ENCODE measurements around the gene ARHGAP26. TPM values are rescaled to one million over a fixed set of nuclear protein-coding genes. Genes with fewer than 3 reads are reported as not detected.

ARHGAP26 gene
- total RNA-seq, 5 donors from 2014 or later (not counting 1 experiment from before 2014, with no cell fraction given): 22.8 to 49.3 (median 28.3) TPM

DNA sequence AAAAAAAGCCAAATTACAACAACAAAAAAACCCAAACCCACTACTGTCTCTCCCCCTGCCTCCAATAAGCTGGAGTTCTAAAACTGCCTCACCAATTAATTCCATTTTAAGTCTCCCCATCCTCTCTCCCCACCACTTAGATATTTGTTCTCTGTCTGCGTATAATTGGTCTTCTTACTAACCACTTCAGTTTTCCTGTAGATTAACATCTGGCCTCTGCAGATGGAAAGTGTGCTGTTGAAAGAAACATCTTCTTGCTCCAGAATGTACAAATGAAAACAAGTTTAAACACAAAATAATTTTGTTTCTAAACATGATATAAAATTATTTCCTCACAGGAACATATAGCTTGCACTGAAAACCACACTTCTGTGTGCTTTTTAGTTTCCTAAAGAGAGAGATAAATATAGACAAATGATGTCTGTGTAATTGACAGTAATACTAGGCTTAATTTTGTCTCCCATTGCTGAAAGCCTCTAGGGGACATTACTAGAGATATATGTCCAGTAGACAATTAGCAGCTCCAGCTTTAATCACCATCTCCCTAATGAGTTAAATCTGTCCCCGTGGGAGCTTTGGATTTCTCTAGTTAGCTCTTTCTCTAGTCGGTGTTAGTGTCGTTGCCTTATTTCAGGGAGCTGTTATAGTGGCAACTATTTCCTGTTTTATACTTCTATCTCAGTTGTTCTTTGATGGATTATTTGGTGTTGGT lies 164.0 kb downstream of the ARHGAP26 start:
- H3K27ac ChIP-seq (ENCODE audit: low read length): no peak overlapping the region
- H3K9me3 Mint-ChIP-seq: no peaks in the 10 kb centered on the region
- H3K4me3 ChIP-seq (ENCODE audit: control insufficient read depth in 1 of 2, extremely low read depth in 1 of 2, low read length in 1 of 2): no peak overlapping the region
- CTCF ChIA-PET: interaction anchor here in 1 of 2 donors (0.5 to 2.0 kb wide), 2 partner anchors 69 to 171 kb away, joined by 4 to 5 read pairs; no protein-coding TSS in a partner anchor
- H3K4me1 Mint-ChIP-seq: peaks cover 30 to 35% (median 34%) of the 10 kb centered on the region in 3 donors
- ATAC-seq (replicated peaks in 1 of 4) (no peak), DNase-seq (no peak)
- H3K36me3 Mint-ChIP-seq: peaks cover 68% of the 10 kb centered on the region
- H3K27me3 Mint-ChIP-seq: no peaks in the 10 kb centered on the region
- no peak overlapping the region for H3K4me3 Mint-ChIP-seq
- H3K36me3 ChIP-seq (ENCODE audit: control insufficient read depth in 2 of 2, extremely low read depth in 1 of 2, insufficient read depth in 1 of 2, low read length in 1 of 2): peaks cover 0 to 20% of the 10 kb centered on the region in 2 donors
- WGBS (ENCODE audit: insufficient coverage): no CpG with 5 or more reads among the region's 4 CpGs
- no peaks in the 10 kb centered on the region for H3K9me3 ChIP-seq
- no peaks in the 10 kb centered on the region for H3K27me3 ChIP-seq (replicated peaks in 1 of 2; ENCODE audit: control insufficient read depth in 2 of 2, extremely low read depth in 1 of 2, insufficient read depth in 2 of 2, low read length in 1 of 2)
- POLR2A ChIA-PET: interaction anchor here in 1 of 2 donors (0.7 kb wide), 1 partner anchor 29 kb away, joined by 6 read pairs; no protein-coding TSS in a partner anchor
- peaks cover 15 to 23% of the 10 kb centered on the region in 2 experiments for H3K4me1 ChIP-seq (ENCODE audit: control insufficient read depth in 1 of 2, extremely low read depth in 1 of 2, insufficient read depth in 2 of 2, low read length in 2 of 2)
- H3K27ac Mint-ChIP-seq: peak overlapping the region in 1 of 2 donors; percentile 24

DNA sequence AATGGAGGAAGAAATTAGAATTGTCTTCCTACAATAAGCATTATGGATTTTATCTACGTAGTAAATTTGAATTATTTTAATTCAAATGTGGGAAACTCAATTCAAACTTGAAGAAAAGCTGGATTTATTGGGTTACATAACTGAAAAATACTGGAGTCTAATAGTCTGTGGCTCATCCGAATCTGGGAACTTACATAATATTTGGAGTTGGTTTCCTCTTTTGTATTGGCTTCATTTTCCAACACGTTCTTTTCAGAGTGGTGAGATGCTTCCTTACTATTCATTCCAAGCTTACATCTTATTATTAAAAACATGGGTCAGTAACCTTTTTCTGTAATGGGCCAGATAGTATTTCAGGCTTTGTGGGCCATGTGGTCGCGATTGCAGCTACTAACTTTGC lies 164.8 kb downstream of the ARHGAP26 start:
- H3K27ac ChIP-seq (ENCODE audit: low read length): no peak overlapping the region

DNA sequence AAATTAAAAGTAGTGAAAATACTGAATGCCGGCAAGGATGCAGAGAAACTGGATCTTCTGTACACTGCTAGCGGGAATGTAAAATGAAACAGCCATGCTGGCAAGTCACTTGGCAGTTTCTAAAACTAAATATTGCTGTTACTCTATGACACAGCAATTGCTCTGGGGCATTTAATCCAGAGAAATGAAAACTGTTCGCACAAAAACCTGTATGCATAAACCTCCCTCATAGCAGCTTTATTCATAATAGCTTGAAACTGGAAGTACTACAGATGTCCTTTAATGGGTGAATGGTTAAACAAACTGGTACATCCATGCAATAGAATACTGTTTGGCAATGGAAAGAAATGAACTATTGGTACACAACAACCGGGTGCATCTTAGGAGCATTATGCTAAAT lies 167.2 kb downstream of the ARHGAP26 start:
- Mint-ChIP-seq H3K9me3 (no peaks in the 10 kb centered on the region), H3K36me3 (peaks cover 48% of the 10 kb centered on the region), H3K4me3 (no peak overlapping the region), H3K4me1 (peaks cover 22 to 28% (median 27%) of the 10 kb centered on the region in 3 donors), H3K27ac (no peak overlapping the region), H3K27me3 (no peaks in the 10 kb centered on the region)
- WGBS (ENCODE audit: insufficient coverage): 80% methylated on average over 2 of the region's 4 CpGs
- ChIA-PET CTCF (no interaction called here), POLR2A (no interaction called here)
- Histone ChIP-seq H3K4me1 (ENCODE audit: control insufficient read depth in 1 of 2, extremely low read depth in 1 of 2, insufficient read depth in 2 of 2, low read length in 2 of 2) (peaks cover 3 to 13% of the 10 kb centered on the region in 2 experiments), H3K9me3 (no peaks in the 10 kb centered on the region), H3K4me3 (ENCODE audit: control insufficient read depth in 1 of 2, extremely low read depth in 1 of 2, low read length in 1 of 2) (no peak overlapping the region), H3K36me3 (ENCODE audit: control insufficient read depth in 2 of 2, extremely low read depth in 1 of 2, insufficient read depth in 1 of 2, low read length in 1 of 2) (peaks cover 0 to 9% of the 10 kb centered on the region in 2 donors), H3K27me3 (replicated peaks in 1 of 2; ENCODE audit: control insufficient read depth in 2 of 2, extremely low read depth in 1 of 2, insufficient read depth in 2 of 2, low read length in 1 of 2) (no peaks in the 10 kb centered on the region), H3K27ac (ENCODE audit: low read length) (no peak overlapping the region)
- DNase-seq (no peak), ATAC-seq (replicated peaks in 1 of 4) (no peak)

More for the DNA sequence above, 164.8 kb downstream of the ARHGAP26 start:
- Mint-ChIP-seq H3K4me3 (no peak overlapping the region), H3K4me1 (peaks cover 22 to 29% (median 26%) of the 10 kb centered on the region in 3 donors), H3K9me3 (no peaks in the 10 kb centered on the region), H3K36me3 (peaks cover 71% of the 10 kb centered on the region), H3K27me3 (no peaks in the 10 kb centered on the region), H3K27ac (no peak overlapping the region)
- peaks cover 15% of the 10 kb centered on the region in 2 experiments for H3K4me1 ChIP-seq (ENCODE audit: control insufficient read depth in 1 of 2, extremely low read depth in 1 of 2, insufficient read depth in 2 of 2, low read length in 2 of 2)
- peaks cover 0 to 20% of the 10 kb centered on the region in 2 donors for H3K36me3 ChIP-seq (ENCODE audit: control insufficient read depth in 2 of 2, extremely low read depth in 1 of 2, insufficient read depth in 1 of 2, low read length in 1 of 2)
- DNase-seq: no peak
- no peak for ATAC-seq (replicated peaks in 1 of 4)
- ChIA-PET CTCF (interaction anchor here in 1 of 2 donors (2.0 kb wide), 1 partner anchor 68 kb away, joined by 4 read pairs; no protein-coding TSS in a partner anchor), POLR2A (no interaction called here)
- H3K4me3 ChIP-seq (ENCODE audit: control insufficient read depth in 1 of 2, extremely low read depth in 1 of 2, low read length in 1 of 2): no peak overlapping the region
- no peaks in the 10 kb centered on the region for H3K9me3 ChIP-seq
- H3K27me3 ChIP-seq (replicated peaks in 1 of 2; ENCODE audit: control insufficient read depth in 2 of 2, extremely low read depth in 1 of 2, insufficient read depth in 2 of 2, low read length in 1 of 2): no peaks in the 10 kb centered on the region
- no CpG with 5 or more reads among the region's 5 CpGs for WGBS (ENCODE audit: insufficient coverage)

DNA sequence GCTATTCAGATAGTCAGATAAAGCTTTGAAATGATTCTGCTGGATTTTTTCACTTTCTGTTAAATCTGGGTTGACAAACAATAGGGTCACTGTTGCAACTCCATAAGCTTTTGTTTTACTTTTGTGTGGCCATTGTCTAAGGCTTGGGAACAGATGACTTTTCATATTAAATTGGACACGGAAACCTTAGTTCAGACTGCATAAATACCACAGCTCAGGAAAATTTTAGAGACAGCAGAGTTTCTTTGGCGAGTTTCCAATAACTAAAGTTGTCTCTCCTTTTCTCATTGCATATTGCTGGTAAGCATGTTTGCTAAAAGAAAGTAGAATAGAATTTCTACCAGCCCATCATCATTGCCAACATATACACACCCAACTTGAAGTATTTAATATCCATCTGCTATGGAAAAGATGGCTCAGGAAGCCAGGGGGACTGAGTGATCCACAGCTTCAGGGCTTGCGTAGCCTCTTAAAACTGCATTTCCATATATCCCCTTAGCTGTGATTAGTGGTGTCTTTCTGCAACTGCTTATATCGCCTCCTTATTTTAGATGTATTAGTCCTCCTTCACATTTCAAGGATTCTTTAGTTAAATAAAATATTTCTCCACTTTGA lies 168.2 kb downstream of the ARHGAP26 start:
- Mint-ChIP-seq H3K27ac (no peak overlapping the region), H3K9me3 (no peaks in the 10 kb centered on the region), H3K36me3 (peaks cover 38% of the 10 kb centered on the region), H3K4me3 (no peak overlapping the region), H3K27me3 (no peaks in the 10 kb centered on the region), H3K4me1 (peaks cover 22 to 28% (median 26%) of the 10 kb centered on the region in 3 donors)
- Histone ChIP-seq H3K9me3 (no peaks in the 10 kb centered on the region), H3K4me3 (ENCODE audit: control insufficient read depth in 1 of 2, extremely low read depth in 1 of 2, low read length in 1 of 2) (no peak overlapping the region), H3K36me3 (ENCODE audit: control insufficient read depth in 2 of 2, extremely low read depth in 1 of 2, insufficient read depth in 1 of 2, low read length in 1 of 2) (peaks cover 0 to 5% of the 10 kb centered on the region in 2 donors), H3K27me3 (replicated peaks in 1 of 2; ENCODE audit: control insufficient read depth in 2 of 2, extremely low read depth in 1 of 2, insufficient read depth in 2 of 2, low read length in 1 of 2) (no peaks in the 10 kb centered on the region), H3K4me1 (ENCODE audit: control insufficient read depth in 1 of 2, extremely low read depth in 1 of 2, insufficient read depth in 2 of 2, low read length in 2 of 2) (peaks cover 2 to 8% of the 10 kb centered on the region in 2 experiments), H3K27ac (ENCODE audit: low read length) (no peak overlapping the region)
- CTCF ChIA-PET: interaction anchor here in 1 of 2 donors (1.0 kb wide), 2 partner anchors 59 to 65 kb away, joined by 3 to 4 read pairs; no protein-coding TSS in a partner anchor
- ATAC-seq (replicated peaks in 1 of 4) (no peak), DNase-seq (no peak)
- POLR2A ChIA-PET: interaction anchor here (0.6 to 0.7 kb wide), 2 partner anchors 47 to 125 kb away, joined by 3 read pairs; no protein-coding TSS in a partner anchor
- WGBS (ENCODE audit: insufficient coverage): no CpG with 5 or more reads among the region's 4 CpGs

DNA sequence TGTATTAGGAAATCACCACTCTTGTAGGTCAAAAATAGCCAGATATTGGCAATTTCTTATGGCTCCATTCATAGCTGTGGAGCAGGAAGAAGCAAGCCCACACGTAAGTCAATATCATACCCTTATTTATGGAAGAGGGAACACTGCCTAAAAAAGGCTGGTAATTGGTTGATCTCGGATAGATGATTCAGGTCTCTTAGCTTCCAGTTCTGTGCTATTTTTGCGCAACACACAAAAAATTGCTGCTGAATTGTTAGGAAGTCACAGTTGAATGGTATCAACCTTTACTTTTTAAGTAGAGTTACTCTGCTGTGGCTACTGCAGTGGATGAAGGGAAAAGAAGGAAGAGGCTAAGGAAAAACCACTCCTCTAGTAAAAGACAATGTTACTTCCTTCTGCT lies 168.8 kb downstream of the ARHGAP26 start:
- Histone ChIP-seq H3K4me1 (ENCODE audit: control insufficient read depth in 1 of 2, extremely low read depth in 1 of 2, insufficient read depth in 2 of 2, low read length in 2 of 2) (peaks cover 0 to 8% of the 10 kb centered on the region in 2 experiments), H3K27ac (ENCODE audit: low read length) (no peak overlapping the region), H3K4me3 (ENCODE audit: control insufficient read depth in 1 of 2, extremely low read depth in 1 of 2, low read length in 1 of 2) (no peak overlapping the region), H3K36me3 (ENCODE audit: control insufficient read depth in 2 of 2, extremely low read depth in 1 of 2, insufficient read depth in 1 of 2, low read length in 1 of 2) (peaks cover 0 to 3% of the 10 kb centered on the region in 2 donors), H3K27me3 (replicated peaks in 1 of 2; ENCODE audit: control insufficient read depth in 2 of 2, extremely low read depth in 1 of 2, insufficient read depth in 2 of 2, low read length in 1 of 2) (no peaks in the 10 kb centered on the region), H3K9me3 (no peaks in the 10 kb centered on the region)
- POLR2A ChIA-PET: no interaction called here
- H3K9me3 Mint-ChIP-seq: no peaks in the 10 kb centered on the region
- no peak for ATAC-seq (replicated peaks in 1 of 4)
- WGBS (ENCODE audit: insufficient coverage): no CpG with 5 or more reads among the region's 3 CpGs
- H3K4me1 Mint-ChIP-seq: peaks cover 15 to 26% (median 22%) of the 10 kb centered on the region in 3 donors
- H3K4me3 Mint-ChIP-seq: no peak overlapping the region
- CTCF ChIA-PET: interaction anchor here in 1 of 2 donors (1.0 kb wide), 1 partner anchor 59 kb away, joined by 3 read pairs; no protein-coding TSS in a partner anchor
- no peak overlapping the region for H3K27ac Mint-ChIP-seq
- peaks cover 33% of the 10 kb centered on the region for H3K36me3 Mint-ChIP-seq
- DNase-seq: no peak
- H3K27me3 Mint-ChIP-seq: no peaks in the 10 kb centered on the region

DNA sequence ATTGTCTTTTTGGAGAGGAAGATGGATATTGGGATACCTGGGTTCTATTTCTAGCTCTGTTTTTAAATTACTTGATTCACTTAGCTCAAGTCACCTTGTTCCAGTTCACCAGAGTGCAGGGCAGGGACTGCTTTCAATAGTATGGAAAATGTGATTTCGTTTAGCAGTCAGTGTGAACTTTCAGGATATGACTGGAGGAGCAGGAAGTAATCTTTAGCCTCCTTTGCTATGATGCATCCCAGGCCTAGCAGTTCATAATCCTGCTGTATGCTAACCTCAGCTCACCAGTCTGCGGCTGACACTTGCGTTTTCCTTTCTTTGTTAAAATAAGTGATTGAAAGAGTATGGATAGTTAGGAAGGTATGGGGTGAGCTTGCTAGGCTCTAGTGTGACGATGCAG lies 169.7 kb downstream of the ARHGAP26 start:
- ATAC-seq (replicated peaks in 1 of 4): no peak
- Histone ChIP-seq H3K4me3 (ENCODE audit: control insufficient read depth in 1 of 2, extremely low read depth in 1 of 2, low read length in 1 of 2) (no peak overlapping the region), H3K4me1 (ENCODE audit: control insufficient read depth in 1 of 2, extremely low read depth in 1 of 2, insufficient read depth in 2 of 2, low read length in 2 of 2) (peaks cover 0 to 4% of the 10 kb centered on the region in 2 experiments), H3K27ac (ENCODE audit: low read length) (no peak overlapping the region), H3K36me3 (ENCODE audit: control insufficient read depth in 2 of 2, extremely low read depth in 1 of 2, insufficient read depth in 1 of 2, low read length in 1 of 2) (no peaks in the 10 kb centered on the region), H3K27me3 (replicated peaks in 1 of 2; ENCODE audit: control insufficient read depth in 2 of 2, extremely low read depth in 1 of 2, insufficient read depth in 2 of 2, low read length in 1 of 2) (no peaks in the 10 kb centered on the region), H3K9me3 (no peaks in the 10 kb centered on the region)
- ChIA-PET CTCF (interaction anchor here in 1 of 2 donors (1.3 kb wide), 1 partner anchor 19 kb away, joined by 5 read pairs; no protein-coding TSS in a partner anchor), POLR2A (no interaction called here)
- WGBS (ENCODE audit: insufficient coverage): 83% methylated on average over 1 of the region's 4 CpGs
- peaks cover 10 to 22% (median 21%) of the 10 kb centered on the region in 3 donors for H3K4me1 Mint-ChIP-seq
- peaks cover 32% of the 10 kb centered on the region for H3K36me3 Mint-ChIP-seq
- H3K27me3 Mint-ChIP-seq: no peaks in the 10 kb centered on the region
- H3K27ac Mint-ChIP-seq: no peak overlapping the region
- no peak overlapping the region for H3K4me3 Mint-ChIP-seq
- no peaks in the 10 kb centered on the region for H3K9me3 Mint-ChIP-seq
- DNase-seq: no peak
